ENCODE measurements around the gene AOAH. TPM values are rescaled to one million over a fixed set of nuclear protein-coding genes. Genes with fewer than 3 reads are reported as not detected.

The AOAH gene
- total and polyA plus RNA-seq, 2 of the 13 experiments (the other 11 are each of a cell fraction or from before 2014, with no cell fraction given) = not detected

- no peak for TF ChIP-seq ZFX (CRISPR knock-in tag; IDR thresholded peaks at IDR 0.05; ENCODE audit: low read depth)
- no peak for TF ChIP-seq FOXO4 (CRISPR knock-in tag; conservative IDR thresholded peaks at IDR 0.05)
- no peak for TF ChIP-seq ZSCAN29 (CRISPR knock-in tag; conservative IDR thresholded peaks at IDR 0.05)
- no peak for TF ChIP-seq HMGXB4 (CRISPR knock-in tag; IDR thresholded peaks at IDR 0.05; ENCODE audit: borderline replicate concordance in 1 of 2, low read depth in 1 of 2)
- TF ChIP-seq KDM5A (IDR thresholded peaks at IDR 0.05; ENCODE audit: borderline replicate concordance, low read length) = no peak
- TF ChIP-seq POLR2G (IDR thresholded peaks at IDR 0.05; ENCODE audit: low read depth, low read length) = no peak
- no peak for TF ChIP-seq ZNF597 (CRISPR knock-in tag; IDR thresholded peaks at IDR 0.05)
These were observed 96.5 kb downstream of the AOAH start (continued) for GRCh38 chr7:36627836-36628235.

- Histone ChIP-seq H3K4me2 (ENCODE audit: low read depth, low read length) (no peak overlapping the region), H3K4me1 (ENCODE audit: insufficient read depth, low read length) (0 out of 2 replicates have a peak, but pooled peaks cover 5% of the 10 kb centered on the region), H3K36me3 (replicated peaks in 1 of 2; ENCODE audit: control insufficient read depth in 1 of 2, insufficient read depth in 2 of 2, low read length in 2 of 2) (no peaks in the 10 kb centered on the region), H2AFZ (ENCODE audit: low read length) (no peak overlapping the region), H3K79me2 (ENCODE audit: insufficient read depth, low read length) (no peaks in the 10 kb centered on the region), H3K4me3 (replicated peaks in 1 of 3; ENCODE audit: insufficient read depth in 1 of 3, low read depth in 2 of 3, low read length in 3 of 3) (no peak overlapping the region), H3K27me3 (ENCODE audit: control insufficient read depth in 1 of 2, insufficient read depth in 2 of 2, low read length in 2 of 2) (no peaks in the 10 kb centered on the region; a peak in 2 of 5 replicates), H3K9me3 (ENCODE audit: low read length) (no peaks in the 10 kb centered on the region), H3K27ac (ENCODE audit: extremely low read length, insufficient read depth, low read length) (no peak overlapping the region), H4K20me1 (ENCODE audit: insufficient read depth, low read length) (no peaks in the 10 kb centered on the region), H3K9ac (ENCODE audit: insufficient read depth, low read depth, low read length) (no peak overlapping the region)
- WGBS (ENCODE audit: low lambda C conversion rate) = 53% methylated on average over 2 of the region's 2 CpGs
- in situ Hi-C loops (cut with HindIII; ENCODE audit: extremely low pct_ligation_motif_present, low pct_unique_long_range_greater_than_20kb) (no loop called here), intact Hi-C loops (cut with micrococcal nuclease; ENCODE audit: unreplicated experiment) (no loop called here)
- POLR2A ChIA-PET = no interaction called here
- DNase-seq (ENCODE audit: low spot score) (no peak), ATAC-seq (no peak), FAIRE-seq (no peak)
- CTCF ChIA-PET (ENCODE audit: low intra/inter-chr PET ratio, low total read pairs) = no interaction called here
- TF ChIP-seq MLLT10 (CRISPR knock-in tag; IDR thresholded peaks at IDR 0.05) = no peak
- no peak for TF ChIP-seq ZNF660 (CRISPR knock-in tag; IDR thresholded peaks at IDR 0.05; ENCODE audit: borderline replicate concordance, low read depth)
- no TSS peak for BruUV-seq (replicated peaks)
These were observed 98.2 kb downstream of the AOAH start for GRCh38 chr7:36626111-36626510.

All from HepG2 (cell line).